Choroid plexus epithelial cell (primary cell): ENCODE results near the gene GUCA1A.

Source experiments
- DNase-seq: peaks from one replicate; pipeline ENCODE4 v3.0.0-alpha.2; 2010; ENCODE audit warnings: low read depth
- H3K4me3 ChIP-seq: 2 replicates; pipeline ENCODE4 v1.5.1; 2011; ENCODE audit warnings: low read depth, mild to moderate bottlenecking, control low read depth, low read length, moderate library complexity
- TF ChIP-seq, protein P1 (sequence below): conservative IDR thresholded peaks from 2 replicates; pipeline ENCODE4 v1.5.1; 2011; ENCODE audit warnings: low read depth, mild to moderate bottlenecking, control low read depth, inconsistent platforms, low read length, moderate library complexity

The GUCA1A gene

GRCh38 chr6:42227173-42227850 lies 54.1 kb downstream of the GUCA1A start:
- TF ChIP-seq, protein P1, sequence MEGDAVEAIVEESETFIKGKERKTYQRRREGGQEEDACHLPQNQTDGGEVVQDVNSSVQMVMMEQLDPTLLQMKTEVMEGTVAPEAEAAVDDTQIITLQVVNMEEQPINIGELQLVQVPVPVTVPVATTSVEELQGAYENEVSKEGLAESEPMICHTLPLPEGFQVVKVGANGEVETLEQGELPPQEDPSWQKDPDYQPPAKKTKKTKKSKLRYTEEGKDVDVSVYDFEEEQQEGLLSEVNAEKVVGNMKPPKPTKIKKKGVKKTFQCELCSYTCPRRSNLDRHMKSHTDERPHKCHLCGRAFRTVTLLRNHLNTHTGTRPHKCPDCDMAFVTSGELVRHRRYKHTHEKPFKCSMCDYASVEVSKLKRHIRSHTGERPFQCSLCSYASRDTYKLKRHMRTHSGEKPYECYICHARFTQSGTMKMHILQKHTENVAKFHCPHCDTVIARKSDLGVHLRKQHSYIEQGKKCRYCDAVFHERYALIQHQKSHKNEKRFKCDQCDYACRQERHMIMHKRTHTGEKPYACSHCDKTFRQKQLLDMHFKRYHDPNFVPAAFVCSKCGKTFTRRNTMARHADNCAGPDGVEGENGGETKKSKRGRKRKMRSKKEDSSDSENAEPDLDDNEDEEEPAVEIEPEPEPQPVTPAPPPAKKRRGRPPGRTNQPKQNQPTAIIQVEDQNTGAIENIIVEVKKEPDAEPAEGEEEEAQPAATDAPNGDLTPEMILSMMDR, result no peak
- H3K4me3 ChIP-seq, result no peak overlapping the region
- DNase-seq, result no peak

- H3K4me3 ChIP-seq, result no peak overlapping the region
- TF ChIP-seq, protein P1, result no peak
- no peak for DNase-seq
These were observed 55.1 kb downstream of the GUCA1A start for GRCh38 chr6:42228305-42228704.
